GM23338 (cell line): ENCODE results near the gene CDK4. TPM values are rescaled to one million over a fixed set of nuclear protein-coding genes. Genes with fewer than 3 reads are reported as not detected.
A peak's percentile ranks its signal among the peaks of the same experiment; 100 is the strongest.

Source experiments
- ATAC-seq: fragments of 200-7000 bp; cut with Tn5 transposase; 3 replicates; pipeline ENCODE4 v1.9.1; 2020
- DNase-seq: peaks from one replicate; pipeline ENCODE4 v3.0.0-alpha.2; 2015; ENCODE audit warnings: low spot score
- H2AFZ ChIP-seq: fragments of 200-600 bp; sonication (generic); 2 replicates; pipeline ENCODE4 v1.8.0; 2016; ENCODE audit warnings: antibody characterized with exemption, mild to moderate bottlenecking, moderate library complexity
- H3F3A ChIP-seq: fragments of 200-600 bp; sonication (generic); replicated peaks from 2 replicates; pipeline ENCODE4 v1.8.0; 2017; ENCODE audit warnings: antibody characterized with exemption, mixed run types, low read depth
- H3K27ac ChIP-seq: fragments of 200-600 bp; sonication (generic); 2 replicates; pipeline ENCODE4 v1.6.1; 2016; ENCODE audit warnings: low read depth
- H3K27me3 ChIP-seq: fragments of 200-600 bp; sonication (generic); 2 replicates; pipeline ENCODE4 v1.8.0; 2016; ENCODE audit warnings: mild to moderate bottlenecking, mixed run types, moderate library complexity; ENCODE audit not compliant: insufficient read depth
- H3K36me3 ChIP-seq: fragments of 200-600 bp; sonication (generic); 2 replicates; pipeline ENCODE4 v1.8.0; 2016; ENCODE audit warnings: mild to moderate bottlenecking; ENCODE audit not compliant: insufficient read depth
- H3K4me1 ChIP-seq: fragments of 200-600 bp; sonication (generic); 2 replicates; pipeline ENCODE4 v1.8.0; 2016; ENCODE audit warnings: mild to moderate bottlenecking, moderate library complexity; ENCODE audit not compliant: insufficient read depth
- H3K4me2 ChIP-seq: fragments of 200-600 bp; sonication (generic); 2 replicates; pipeline ENCODE4 v1.7.1; 2017; ENCODE audit warnings: mixed run types
- H3K4me3 ChIP-seq: fragments of 200-600 bp; sonication (generic); 2 replicates; pipeline ENCODE4 v1.6.1; 2016; ENCODE audit warnings: mixed run types
- H3K79me2 ChIP-seq: fragments of 200-600 bp; sonication (generic); replicated peaks from 2 replicates; pipeline ENCODE4 v1.8.0; 2017; ENCODE audit warnings: mild to moderate bottlenecking; ENCODE audit not compliant: insufficient read depth
- H3K9me2 ChIP-seq: fragments of 200-600 bp; sonication (generic); 2 replicates; pipeline ENCODE4 v1.8.0; 2017; ENCODE audit not compliant: insufficient read depth
- H4K20me1 ChIP-seq: fragments of 200-600 bp; sonication (generic); replicated peaks from 2 replicates; pipeline ENCODE4 v1.8.0; 2017; ENCODE audit warnings: mild to moderate bottlenecking; ENCODE audit not compliant: insufficient read depth
- H3K27ac Mint-ChIP-seq: 2 replicates; pipeline ENCODE4 v1.8.0; 2020; ENCODE audit warnings: inconsistent platforms, mild to moderate bottlenecking, moderate library complexity, mixed read lengths
- H3K27me3 Mint-ChIP-seq: 3 replicates; pipeline ENCODE4 v1.8.0; 2022; ENCODE audit warnings: low read depth, mild to moderate bottlenecking, moderate library complexity, mixed read lengths, inconsistent platforms; ENCODE audit not compliant: insufficient read depth, poor library complexity
- H3K36me3 Mint-ChIP-seq: 3 replicates; pipeline ENCODE4 v1.8.0; 2021; ENCODE audit warnings: low read depth, mild to moderate bottlenecking, inconsistent platforms, moderate library complexity, mixed read lengths
- H3K4me1 Mint-ChIP-seq: 3 replicates; pipeline ENCODE4 v1.8.0; 2020; ENCODE audit warnings: mild to moderate bottlenecking, inconsistent platforms, mixed read lengths
- H3K4me3 Mint-ChIP-seq: 3 replicates; pipeline ENCODE4 v1.8.0; 2021; ENCODE audit warnings: moderate library complexity, mild to moderate bottlenecking, inconsistent platforms, mixed read lengths
- H3K9me3 Mint-ChIP-seq: 3 replicates; pipeline ENCODE4 v1.8.0; 2020; ENCODE audit warnings: moderate library complexity, mild to moderate bottlenecking, inconsistent platforms, mixed read lengths
- CREB1 ChIP-seq: fragments of 250-450 bp; sonication (Bioruptor Pico); IDR thresholded peaks from 2 replicates; pipeline ENCODE4 v1.5.0; 2020; ENCODE audit warnings: low read depth, mild to moderate bottlenecking, moderate library complexity
- CTCF ChIP-seq, 2 experiments: fragments of 200-600 bp in 1 of 2; sonication (generic) in 1 of 2; conservative IDR thresholded peaks; 2 replicates each; pipeline versions ENCODE4 v1.5.1 to v1.6.1; 2016 to 2017; ENCODE audit warnings: antibody characterized with exemption in 2 of 2, low read depth in 2 of 2, mild to moderate bottlenecking in 2 of 2, moderate library complexity in 1 of 2
- ETS1 ChIP-seq: IDR thresholded peaks from 2 replicates; pipeline ENCODE4 v1.6.1; 2016; ENCODE audit warnings: antibody characterized with exemption
- NANOG ChIP-seq: IDR thresholded peaks from 2 replicates; pipeline ENCODE4 v1.6.1; 2016; ENCODE audit warnings: antibody characterized with exemption, borderline replicate concordance
- ZNF114 ChIP-seq: fragments of 250-450 bp; sonication (Bioruptor Pico); IDR thresholded peaks from 2 replicates; pipeline ENCODE4 v1.5.0; 2020; ENCODE audit warnings: mild to moderate bottlenecking, moderate library complexity
- ZNF331 ChIP-seq: fragments of 250-450 bp; sonication (Bioruptor Pico); IDR thresholded peaks from 2 replicates; pipeline ENCODE4 v1.5.0; 2020; ENCODE audit warnings: low read depth, mild to moderate bottlenecking, moderate library complexity
- polyA plus RNA-seq: library from polyadenylated mRNA; unstranded; fragments of >200 nt; fragmentation: Nextera tagmentation; extraction: Ambion mirVana; gene quantifications from 2 replicates; pipeline ENCODE4 v1.2.1, GENCODE V29; 2016
- total RNA-seq: library from RNA; depleted of rRNA; stranded (reverse); fragments of >200 nt; shearing (Covaris generic); gene quantifications from 2 replicates; pipeline ENCODE4 v1.2.3, GENCODE V29; 2014
- TF ChIP-seq, protein P1 (sequence below): fragments of 250-450 bp; sonication (Bioruptor Pico); IDR thresholded peaks from 2 replicates; pipeline ENCODE4 v1.5.0; 2020; ENCODE audit warnings: mild to moderate bottlenecking, moderate library complexity

CDK4 gene
- total and polyA plus RNA-seq, 2 experiments from 2014 or later: 105 to 198 TPM

DNA sequence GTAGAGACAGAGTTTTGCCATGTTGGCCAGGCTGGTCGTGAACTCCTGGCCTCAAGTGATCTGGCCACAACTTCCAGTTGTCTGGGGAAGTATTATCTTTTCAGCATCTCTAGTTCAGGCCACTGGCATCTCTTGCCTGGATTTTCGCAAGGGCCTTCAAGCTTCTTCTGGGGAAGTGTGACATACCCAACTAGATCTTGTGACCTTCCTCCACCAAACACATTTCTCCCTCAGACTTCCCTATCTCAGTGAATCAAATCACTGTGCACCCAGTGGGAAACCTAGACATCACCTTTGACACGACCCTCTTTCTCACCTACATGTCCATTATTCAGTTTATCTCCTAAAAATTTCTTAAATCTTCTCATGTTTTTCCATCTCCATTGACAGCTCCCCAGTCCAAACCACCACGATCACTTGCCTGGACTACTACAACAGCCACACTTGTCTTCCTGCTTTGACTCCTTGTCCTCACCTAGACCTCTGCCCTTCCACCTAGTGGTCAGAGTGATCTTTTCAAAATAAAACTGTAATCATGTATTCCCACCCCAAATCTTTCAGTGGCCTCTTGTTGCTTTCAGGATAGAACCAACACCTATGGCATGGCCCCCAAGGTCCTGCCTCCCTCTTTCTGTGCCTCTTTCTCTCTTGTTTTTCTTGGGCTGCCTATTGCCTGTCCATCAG is 23.6 kb upstream of the CDK4 start:
- Histone ChIP-seq H3K4me2 (no peak overlapping the region), H2AFZ (no peak overlapping the region), H3K4me1 (no peaks in the 10 kb centered on the region), H3K27ac (no peak overlapping the region), H3K4me3 (no peak overlapping the region), H4K20me1 (no peaks in the 10 kb centered on the region; the same call in 1 of the 2 replicates), H3K79me2 (no peaks in the 10 kb centered on the region), H3K36me3 (no peaks in the 10 kb centered on the region), H3K9me2 (no peaks in the 10 kb centered on the region), H3F3A (no peaks in the 10 kb centered on the region), H3K27me3 (peaks cover 19% of the 10 kb centered on the region)
- H3K27me3 Mint-ChIP-seq: peaks cover 12% of the 10 kb centered on the region
- peak; percentile 36 to 44 for TF ChIP-seq CTCF (conservative IDR thresholded peaks at IDR 0.05; ENCODE audit: low read depth in 2 of 2)
- no peak for TF ChIP-seq CREB1
- DNase-seq: peak; percentile 34
- no peak overlapping the region for H3K27ac Mint-ChIP-seq
- H3K4me3 Mint-ChIP-seq: no peak overlapping the region; the same call in 2 of the 3 replicates
- H3K36me3 Mint-ChIP-seq: peaks cover 7% of the 10 kb centered on the region
- no peak for ATAC-seq
- peaks cover 6% of the 10 kb centered on the region for H3K4me1 Mint-ChIP-seq
- no peaks in the 10 kb centered on the region; the same call in 2 of the 3 replicates for H3K9me3 Mint-ChIP-seq

- peaks cover 6% of the 10 kb centered on the region for H3K4me1 Mint-ChIP-seq
- H3K27ac Mint-ChIP-seq: no peak overlapping the region
- H3K36me3 Mint-ChIP-seq: peaks cover 13% of the 10 kb centered on the region
- peaks cover 19% of the 10 kb centered on the region for H3K27me3 ChIP-seq
- no peak overlapping the region for H3K27ac ChIP-seq
- H3K9me3 Mint-ChIP-seq: no peaks in the 10 kb centered on the region; the same call in 2 of the 3 replicates
- no peak overlapping the region for H3K4me3 ChIP-seq
- no peaks in the 10 kb centered on the region for H3K79me2 ChIP-seq
- ATAC-seq (no peak), DNase-seq (no peak)
- no peak overlapping the region for H2AFZ ChIP-seq
- H3K4me1 ChIP-seq: no peaks in the 10 kb centered on the region
- no peaks in the 10 kb centered on the region for H3K9me2 ChIP-seq
- H3K4me2 ChIP-seq: no peak overlapping the region
- peaks cover 2% of the 10 kb centered on the region; the same call in 1 of the 2 replicates for H4K20me1 ChIP-seq
- H3K27me3 Mint-ChIP-seq: peaks cover 12% of the 10 kb centered on the region
- H3K4me3 Mint-ChIP-seq: no peak overlapping the region
- no peaks in the 10 kb centered on the region for H3K36me3 ChIP-seq
- no peaks in the 10 kb centered on the region for H3F3A ChIP-seq
- TF ChIP-seq ZNF331 (CRISPR knock-in tag) (no peak), NANOG (no peak), ETS1 (no peak), CTCF (conservative IDR thresholded peaks at IDR 0.05; ENCODE audit: low read depth in 2 of 2) (no peak), ZNF114 (CRISPR knock-in tag) (no peak)
- TF ChIP-seq, protein P1, sequence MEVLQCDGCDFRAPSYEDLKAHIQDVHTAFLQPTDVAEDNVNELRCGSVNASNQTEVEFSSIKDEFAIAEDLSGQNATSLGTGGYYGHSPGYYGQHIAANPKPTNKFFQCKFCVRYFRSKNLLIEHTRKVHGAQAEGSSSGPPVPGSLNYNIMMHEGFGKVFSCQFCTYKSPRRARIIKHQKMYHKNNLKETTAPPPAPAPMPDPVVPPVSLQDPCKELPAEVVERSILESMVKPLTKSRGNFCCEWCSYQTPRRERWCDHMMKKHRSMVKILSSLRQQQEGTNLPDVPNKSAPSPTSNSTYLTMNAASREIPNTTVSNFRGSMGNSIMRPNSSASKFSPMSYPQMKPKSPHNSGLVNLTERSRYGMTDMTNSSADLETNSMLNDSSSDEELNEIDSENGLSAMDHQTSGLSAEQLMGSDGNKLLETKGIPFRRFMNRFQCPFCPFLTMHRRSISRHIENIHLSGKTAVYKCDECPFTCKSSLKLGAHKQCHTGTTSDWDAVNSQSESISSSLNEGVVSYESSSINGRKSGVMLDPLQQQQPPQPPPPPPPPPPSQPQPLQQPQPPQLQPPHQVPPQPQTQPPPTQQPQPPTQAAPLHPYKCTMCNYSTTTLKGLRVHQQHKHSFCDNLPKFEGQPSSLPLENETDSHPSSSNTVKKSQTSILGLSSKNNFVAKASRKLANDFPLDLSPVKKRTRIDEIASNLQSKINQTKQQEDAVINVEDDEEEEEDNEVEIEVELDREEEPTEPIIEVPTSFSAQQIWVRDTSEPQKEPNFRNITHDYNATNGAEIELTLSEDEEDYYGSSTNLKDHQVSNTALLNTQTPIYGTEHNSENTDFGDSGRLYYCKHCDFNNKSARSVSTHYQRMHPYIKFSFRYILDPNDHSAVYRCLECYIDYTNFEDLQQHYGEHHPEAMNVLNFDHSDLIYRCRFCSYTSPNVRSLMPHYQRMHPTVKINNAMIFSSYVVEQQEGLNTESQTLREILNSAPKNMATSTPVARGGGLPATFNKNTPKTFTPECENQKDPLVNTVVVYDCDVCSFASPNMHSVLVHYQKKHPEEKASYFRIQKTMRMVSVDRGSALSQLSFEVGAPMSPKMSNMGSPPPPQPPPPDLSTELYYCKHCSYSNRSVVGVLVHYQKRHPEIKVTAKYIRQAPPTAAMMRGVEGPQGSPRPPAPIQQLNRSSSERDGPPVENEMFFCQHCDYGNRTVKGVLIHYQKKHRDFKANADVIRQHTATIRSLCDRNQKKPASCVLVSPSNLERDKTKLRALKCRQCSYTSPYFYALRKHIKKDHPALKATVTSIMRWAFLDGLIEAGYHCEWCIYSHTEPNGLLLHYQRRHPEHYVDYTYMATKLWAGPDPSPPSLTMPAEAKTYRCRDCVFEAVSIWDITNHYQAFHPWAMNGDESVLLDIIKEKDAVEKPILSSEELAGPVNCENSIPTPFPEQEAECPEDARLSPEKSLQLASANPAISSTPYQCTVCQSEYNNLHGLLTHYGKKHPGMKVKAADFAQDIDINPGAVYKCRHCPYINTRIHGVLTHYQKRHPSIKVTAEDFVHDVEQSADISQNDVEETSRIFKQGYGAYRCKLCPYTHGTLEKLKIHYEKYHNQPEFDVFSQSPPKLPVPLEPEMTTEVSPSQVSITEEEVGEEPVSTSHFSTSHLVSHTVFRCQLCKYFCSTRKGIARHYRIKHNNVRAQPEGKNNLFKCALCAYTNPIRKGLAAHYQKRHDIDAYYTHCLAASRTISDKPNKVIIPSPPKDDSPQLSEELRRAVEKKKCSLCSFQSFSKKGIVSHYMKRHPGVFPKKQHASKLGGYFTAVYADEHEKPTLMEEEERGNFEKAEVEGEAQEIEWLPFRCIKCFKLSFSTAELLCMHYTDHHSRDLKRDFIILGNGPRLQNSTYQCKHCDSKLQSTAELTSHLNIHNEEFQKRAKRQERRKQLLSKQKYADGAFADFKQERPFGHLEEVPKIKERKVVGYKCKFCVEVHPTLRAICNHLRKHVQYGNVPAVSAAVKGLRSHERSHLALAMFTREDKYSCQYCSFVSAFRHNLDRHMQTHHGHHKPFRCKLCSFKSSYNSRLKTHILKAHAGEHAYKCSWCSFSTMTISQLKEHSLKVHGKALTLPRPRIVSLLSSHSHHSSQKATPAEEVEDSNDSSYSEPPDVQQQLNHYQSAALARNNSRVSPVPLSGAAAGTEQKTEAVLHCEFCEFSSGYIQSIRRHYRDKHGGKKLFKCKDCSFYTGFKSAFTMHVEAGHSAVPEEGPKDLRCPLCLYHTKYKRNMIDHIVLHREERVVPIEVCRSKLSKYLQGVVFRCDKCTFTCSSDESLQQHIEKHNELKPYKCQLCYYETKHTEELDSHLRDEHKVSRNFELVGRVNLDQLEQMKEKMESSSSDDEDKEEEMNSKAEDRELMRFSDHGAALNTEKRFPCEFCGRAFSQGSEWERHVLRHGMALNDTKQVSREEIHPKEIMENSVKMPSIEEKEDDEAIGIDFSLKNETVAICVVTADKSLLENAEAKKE (CRISPR knock-in tag): no peak
Observed at GRCh38 chr12:57775044-57775443, 22.9 kb upstream of the CDK4 start.
